ENCODE measurements around the gene TEX30.

TEX30 gene

GRCh38 chr13:102768909-102769308, 4.7 kb downstream of the TEX30 start:
- DNase-seq = peak in 1 of 2 donors; percentile 7
- Histone ChIP-seq H3K18ac (ENCODE audit: low read length) (no peak overlapping the region), H3K4me2 (ENCODE audit: low read length) (no peak overlapping the region), H3K4me1 (ENCODE audit: control insufficient read depth in 1 of 2, insufficient read depth in 2 of 2, low read length in 2 of 2) (peaks cover 5 to 6% of the 10 kb centered on the region in 2 experiments), H3K14ac (ENCODE audit: low read length) (no peak overlapping the region), H4K91ac (ENCODE audit: low read depth, low read length) (no peak overlapping the region), H3K79me1 (ENCODE audit: low read length) (peaks cover 8% of the 10 kb centered on the region), H2BK12ac (ENCODE audit: low read length) (no peak overlapping the region), H2BK120ac (ENCODE audit: insufficient read depth, low read length, poor library complexity) (no peak overlapping the region), H2BK5ac (ENCODE audit: low read depth, low read length, poor library complexity) (no peak overlapping the region), H3K4me3 (ENCODE audit: low read depth, low read length) (no peak overlapping the region), H3K27ac (ENCODE audit: low read depth, low read length) (no peak overlapping the region), H3K36me3 (ENCODE audit: control insufficient read depth in 1 of 2, insufficient read depth in 2 of 2, low read length in 2 of 2) (peaks cover 6 to 8% of the 10 kb centered on the region in 2 experiments), H2AK5ac (ENCODE audit: low read length) (no peak overlapping the region), H4K8ac (ENCODE audit: low read depth, low read length) (no peak overlapping the region), H3K23ac (ENCODE audit: low read length) (no peak overlapping the region), H2AFZ (ENCODE audit: insufficient read depth, low read length, poor library complexity) (no peak overlapping the region), H3K27me3 (ENCODE audit: insufficient read depth, low read length) (no peaks in the 10 kb centered on the region), H3K79me2 (ENCODE audit: control insufficient read depth, insufficient read depth, low read length, poor library complexity) (peaks cover 4% of the 10 kb centered on the region), H3K4ac (ENCODE audit: low read depth, low read length) (no peak overlapping the region), H4K12ac (ENCODE audit: low read depth, low read length) (no peak overlapping the region), H3K9me3 (ENCODE audit: insufficient read depth, low read depth, low read length) (no peaks in the 10 kb centered on the region), H3K9ac (ENCODE audit: low read length) (no peak overlapping the region)
- no CpG with 5 or more reads among the region's 2 CpGs for WGBS (ENCODE audit: extremely low coverage, insufficient coverage, insufficient read length)

GRCh38 chr13:102763741-102764140, 9.8 kb downstream of the TEX30 start:
- DNase-seq = no peak
- H3K4me3 ChIP-seq (ENCODE audit: low read depth, low read length) = no peak overlapping the region
- H4K8ac ChIP-seq (ENCODE audit: low read depth, low read length) = no peak overlapping the region
- H3K4ac ChIP-seq (ENCODE audit: low read depth, low read length) = no peak overlapping the region
- no CpG with 5 or more reads among the region's 1 CpG for WGBS (ENCODE audit: extremely low coverage, insufficient coverage, insufficient read length)
- no peaks in the 10 kb centered on the region for H3K4me1 ChIP-seq (ENCODE audit: control insufficient read depth in 1 of 2, insufficient read depth in 2 of 2, low read length in 2 of 2)
- H3K27ac ChIP-seq (ENCODE audit: low read depth, low read length) = no peak overlapping the region
- H3K79me1 ChIP-seq (ENCODE audit: low read length) = no peaks in the 10 kb centered on the region
- no peaks in the 10 kb centered on the region for H3K79me2 ChIP-seq (ENCODE audit: control insufficient read depth, insufficient read depth, low read length, poor library complexity)
- no peak overlapping the region for H2AFZ ChIP-seq (ENCODE audit: insufficient read depth, low read length, poor library complexity)
- H3K4me2 ChIP-seq (ENCODE audit: low read length) = no peak overlapping the region
- no peak overlapping the region for H2AK5ac ChIP-seq (ENCODE audit: low read length)
- peaks cover 6 to 8% of the 10 kb centered on the region in 2 experiments for H3K36me3 ChIP-seq (ENCODE audit: control insufficient read depth in 1 of 2, insufficient read depth in 2 of 2, low read length in 2 of 2)
- H3K14ac ChIP-seq (ENCODE audit: low read length) = no peak overlapping the region
- H2BK12ac ChIP-seq (ENCODE audit: low read length) = no peak overlapping the region
- no peak overlapping the region for H3K23ac ChIP-seq (ENCODE audit: low read length)
- H2BK5ac ChIP-seq (ENCODE audit: low read depth, low read length, poor library complexity) = no peak overlapping the region
- H3K9me3 ChIP-seq (ENCODE audit: insufficient read depth, low read depth, low read length) = no peaks in the 10 kb centered on the region
- H3K27me3 ChIP-seq (ENCODE audit: insufficient read depth, low read length) = no peaks in the 10 kb centered on the region
- no peak overlapping the region for H4K12ac ChIP-seq (ENCODE audit: low read depth, low read length)
- H3K9ac ChIP-seq (ENCODE audit: low read length) = no peak overlapping the region
- no peak overlapping the region for H2BK120ac ChIP-seq (ENCODE audit: insufficient read depth, low read length, poor library complexity)
- no peak overlapping the region for H3K18ac ChIP-seq (ENCODE audit: low read length)
- no peak overlapping the region for H4K91ac ChIP-seq (ENCODE audit: low read depth, low read length)

GRCh38 chr13:102761071-102761470, 12.5 kb downstream of the TEX30 start:
- Histone ChIP-seq H3K4me2 (ENCODE audit: low read length) (no peak overlapping the region), H3K9me3 (ENCODE audit: insufficient read depth, low read depth, low read length) (no peaks in the 10 kb centered on the region), H4K8ac (ENCODE audit: low read depth, low read length) (no peak overlapping the region), H3K27ac (ENCODE audit: low read depth, low read length) (no peak overlapping the region), H4K12ac (ENCODE audit: low read depth, low read length) (no peak overlapping the region), H4K91ac (ENCODE audit: low read depth, low read length) (no peak overlapping the region), H2BK5ac (ENCODE audit: low read depth, low read length, poor library complexity) (no peak overlapping the region), H2AK5ac (ENCODE audit: low read length) (no peak overlapping the region), H3K4me1 (ENCODE audit: control insufficient read depth in 1 of 2, insufficient read depth in 2 of 2, low read length in 2 of 2) (no peaks in the 10 kb centered on the region), H3K9ac (ENCODE audit: low read length) (no peak overlapping the region), H3K36me3 (ENCODE audit: control insufficient read depth in 1 of 2, insufficient read depth in 2 of 2, low read length in 2 of 2) (peaks cover 4% of the 10 kb centered on the region in 2 experiments), H3K14ac (ENCODE audit: low read length) (no peak overlapping the region), H3K79me1 (ENCODE audit: low read length) (no peaks in the 10 kb centered on the region), H2AFZ (ENCODE audit: insufficient read depth, low read length, poor library complexity) (no peak overlapping the region), H2BK120ac (ENCODE audit: insufficient read depth, low read length, poor library complexity) (no peak overlapping the region), H3K18ac (ENCODE audit: low read length) (no peak overlapping the region), H3K79me2 (ENCODE audit: control insufficient read depth, insufficient read depth, low read length, poor library complexity) (no peaks in the 10 kb centered on the region), H3K23ac (ENCODE audit: low read length) (no peak overlapping the region), H2BK12ac (ENCODE audit: low read length) (no peak overlapping the region), H3K27me3 (ENCODE audit: insufficient read depth, low read length) (no peaks in the 10 kb centered on the region), H3K4ac (ENCODE audit: low read depth, low read length) (no peak overlapping the region), H3K4me3 (ENCODE audit: low read depth, low read length) (no peak overlapping the region)
- WGBS (ENCODE audit: extremely low coverage, insufficient coverage, insufficient read length) = no CpG with 5 or more reads among the region's 1 CpG
- DNase-seq = no peak

GRCh38 chr13:102758842-102759241, 14.7 kb downstream of the TEX30 start:
- Histone ChIP-seq H2BK120ac (ENCODE audit: insufficient read depth, low read length, poor library complexity) (no peak overlapping the region), H3K27me3 (ENCODE audit: insufficient read depth, low read length) (no peaks in the 10 kb centered on the region), H4K12ac (ENCODE audit: low read depth, low read length) (no peak overlapping the region), H3K4me3 (ENCODE audit: low read depth, low read length) (no peak overlapping the region), H2BK12ac (ENCODE audit: low read length) (no peak overlapping the region), H3K4ac (ENCODE audit: low read depth, low read length) (no peak overlapping the region), H3K4me1 (ENCODE audit: control insufficient read depth in 1 of 2, insufficient read depth in 2 of 2, low read length in 2 of 2) (no peaks in the 10 kb centered on the region), H4K8ac (ENCODE audit: low read depth, low read length) (no peak overlapping the region), H3K79me2 (ENCODE audit: control insufficient read depth, insufficient read depth, low read length, poor library complexity) (no peaks in the 10 kb centered on the region), H3K9me3 (ENCODE audit: insufficient read depth, low read depth, low read length) (no peaks in the 10 kb centered on the region), H3K18ac (ENCODE audit: low read length) (no peak overlapping the region), H3K79me1 (ENCODE audit: low read length) (no peaks in the 10 kb centered on the region), H4K91ac (ENCODE audit: low read depth, low read length) (no peak overlapping the region), H3K23ac (ENCODE audit: low read length) (no peak overlapping the region), H3K27ac (ENCODE audit: low read depth, low read length) (no peak overlapping the region), H2BK5ac (ENCODE audit: low read depth, low read length, poor library complexity) (no peak overlapping the region), H3K36me3 (ENCODE audit: control insufficient read depth in 1 of 2, insufficient read depth in 2 of 2, low read length in 2 of 2) (no peaks in the 10 kb centered on the region), H2AK5ac (ENCODE audit: low read length) (no peak overlapping the region), H3K4me2 (ENCODE audit: low read length) (no peak overlapping the region), H3K9ac (ENCODE audit: low read length) (no peak overlapping the region), H3K14ac (ENCODE audit: low read length) (no peak overlapping the region), H2AFZ (ENCODE audit: insufficient read depth, low read length, poor library complexity) (no peak overlapping the region)
- DNase-seq = no peak
- no CpG with 5 or more reads among the region's 2 CpGs for WGBS (ENCODE audit: extremely low coverage, insufficient coverage, insufficient read length)
